Cardiac septum (tissue), 1 donor: ENCODE data around the gene USP54. TPM values are rescaled to one million over a fixed set of nuclear protein-coding genes. Genes with fewer than 3 reads are reported as not detected.
"Not testable (repeated sequence)": the region's sequence is repeated elsewhere in the genome, so short reads cannot be mapped to it uniquely, and the experiment has no call there.

Experiments
- DNase-seq: peaks from one replicate; pipeline ENCODE4 v3.0.0-alpha.2; 2020; ENCODE audit warnings: low spot score
- intact Hi-C: fragments of 100-400 bp; cut with DNase I; formaldehyde crosslinking; loops from one replicate; pipeline ENCODE4 v1.14.0; 2022
- long read RNA-seq: library from polyadenylated mRNA; unstranded; transcript quantifications from one replicate; pipeline ENCODE4 v2.0.0, GENCODE V29; 2021
- total RNA-seq: library from RNA; stranded (reverse); fragmentation: NEBNext Ultra II Directional; extraction: Animal tissue kit (Norgen Biotek cat#: 25700); gene quantifications from one replicate; pipeline ENCODE4 v1.2.1, GENCODE V29; 2021
- donor health status: DM: no; HTN: no; CAD: no.

Gene USP54
- 16.3 TPM for total RNA-seq
- long read RNA-seq, partial matches to known transcripts: 6 of 9 reads
- long read RNA-seq, other reads (novel, unspliced or antisense): 3 of 9 reads

GRCh38 chr10:73590881-73591799, at the start of gene USP54:
TSS of gene USP54 (minus strand) at chr10:73591342. CDS start at chr10:73575658, 15,684 bp downstream.
- no peak for DNase-seq
- intact Hi-C loops: no loop called here

- intact Hi-C loops: no loop called here
- no peak for DNase-seq
These were observed 48.1 kb upstream of the USP54 start for GRCh38 chr10:73639286-73639685.

DNA sequence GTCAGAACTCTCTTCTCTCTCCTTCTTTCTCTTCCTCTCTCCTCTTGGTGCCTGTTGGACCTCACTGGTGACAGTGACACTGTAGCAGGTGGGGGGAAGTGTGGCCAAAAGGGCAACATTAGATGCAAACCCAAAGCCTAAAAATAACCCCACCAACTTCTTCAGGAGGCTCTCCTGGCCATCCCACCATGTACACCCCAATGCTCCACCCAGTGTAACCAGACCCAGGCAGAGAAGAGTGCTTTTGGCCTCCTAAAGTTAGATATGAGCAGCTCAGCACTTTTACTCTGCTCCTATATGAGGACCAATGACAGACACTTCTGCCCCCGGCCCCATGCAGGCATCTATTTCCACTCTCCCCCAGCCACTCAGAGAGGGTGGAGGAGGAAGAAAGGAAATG, 44.6 kb upstream of the USP54 start:
- DNase-seq: no peak
- intact Hi-C loops: no loop called here

GRCh38 chr10:73634421-73634820, 43.3 kb upstream of the USP54 start:
- no peak for DNase-seq
- intact Hi-C loops: no loop called here

GRCh38 chr10:73629165-73629564, 38.0 kb upstream of the USP54 start:
- no peak for DNase-seq

GRCh38 chr10:73628405-73628804, 37.3 kb upstream of the USP54 start:
- no peak for DNase-seq
- intact Hi-C loops: loop anchor here (5.0 kb wide), 1 partner anchor 51 kb away; no protein-coding TSS in a partner anchor

More at GRCh38 chr10:73629165-73629564, 38.0 kb upstream of the USP54 start:
- intact Hi-C loops: loop anchor here (5.0 kb wide), 1 partner anchor 52 kb away; no protein-coding TSS in a partner anchor

- no peak for DNase-seq
- intact Hi-C loops: loop anchor here (5.0 kb wide), 1 partner anchor 50 kb away; no protein-coding TSS in a partner anchor
These were observed 36.2 kb upstream of the USP54 start for GRCh38 chr10:73627300-73627699.

DNA sequence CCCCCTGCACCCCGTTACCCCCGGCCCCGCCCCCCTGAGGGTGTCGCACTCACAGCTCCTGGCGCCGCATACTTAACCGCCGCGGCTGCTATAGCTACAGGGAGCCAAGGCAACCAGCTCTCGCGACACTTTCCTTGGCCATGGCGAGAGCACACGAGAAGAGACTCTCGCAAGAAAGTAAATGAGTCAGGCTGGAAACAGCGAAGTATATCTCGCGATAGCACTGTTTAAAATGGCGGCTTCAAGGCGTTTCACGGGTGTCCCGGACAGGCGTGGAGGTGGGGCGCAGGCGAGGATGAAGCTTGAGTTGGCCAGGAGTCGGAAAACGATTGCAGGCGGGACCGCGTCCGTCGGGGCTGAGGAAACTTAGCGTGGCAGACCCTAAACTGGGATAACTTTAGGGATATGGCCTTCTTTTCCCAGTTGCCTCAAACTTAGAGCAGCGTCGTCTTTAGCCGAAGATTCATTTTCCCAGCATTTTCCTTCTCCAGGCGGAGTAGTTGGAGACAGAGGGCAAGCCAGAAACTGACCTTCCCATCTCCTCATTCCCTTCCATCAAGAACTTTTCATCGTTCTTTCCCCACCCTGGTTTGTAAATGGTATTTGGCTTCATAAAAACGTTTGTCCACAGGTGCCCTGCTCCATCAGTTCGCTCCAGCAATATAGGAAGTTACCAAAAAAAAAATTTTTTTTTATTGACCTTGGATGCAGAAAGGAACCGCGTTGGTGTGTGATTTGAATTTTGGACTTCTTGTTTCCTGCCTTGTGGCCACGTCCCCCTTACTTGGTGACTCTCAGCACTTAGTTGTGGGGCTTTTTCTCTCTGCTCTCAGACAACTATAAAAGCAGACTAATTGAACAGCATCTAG, 35.0 kb upstream of the USP54 start:
- intact Hi-C loops: loop anchor here (5.0 kb wide), 1 partner anchor 49 kb away; no protein-coding TSS in a partner anchor
- DNase-seq: peak; percentile 94

GRCh38 chr10:73625004-73625883, 34.1 kb upstream of the USP54 start:
- intact Hi-C loops: loop anchor here (5.0 kb wide), 1 partner anchor 48 kb away; no protein-coding TSS in a partner anchor
- no peak for DNase-seq

DNA sequence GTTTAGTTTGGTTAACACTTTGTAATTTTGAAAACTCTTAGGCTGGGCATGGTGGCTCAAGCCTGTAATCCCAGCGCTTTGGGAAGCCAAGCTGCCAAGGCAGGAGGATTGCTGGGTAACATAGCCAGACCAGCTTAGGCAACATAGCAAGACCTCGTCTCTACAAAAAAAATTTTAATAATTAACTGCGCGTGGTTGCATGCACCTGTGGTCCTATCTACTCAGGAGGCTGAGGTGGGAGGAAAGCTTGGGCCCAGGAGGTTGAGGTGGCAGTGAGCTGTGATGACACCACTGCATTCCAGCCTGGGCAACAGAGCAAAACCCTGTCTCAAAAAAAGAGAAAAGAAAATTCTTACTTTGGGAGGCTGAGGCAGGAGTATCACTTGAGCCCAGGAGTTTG, 31.9 kb upstream of the USP54 start:
- intact Hi-C loops: no loop called here
- no peak for DNase-seq

DNA sequence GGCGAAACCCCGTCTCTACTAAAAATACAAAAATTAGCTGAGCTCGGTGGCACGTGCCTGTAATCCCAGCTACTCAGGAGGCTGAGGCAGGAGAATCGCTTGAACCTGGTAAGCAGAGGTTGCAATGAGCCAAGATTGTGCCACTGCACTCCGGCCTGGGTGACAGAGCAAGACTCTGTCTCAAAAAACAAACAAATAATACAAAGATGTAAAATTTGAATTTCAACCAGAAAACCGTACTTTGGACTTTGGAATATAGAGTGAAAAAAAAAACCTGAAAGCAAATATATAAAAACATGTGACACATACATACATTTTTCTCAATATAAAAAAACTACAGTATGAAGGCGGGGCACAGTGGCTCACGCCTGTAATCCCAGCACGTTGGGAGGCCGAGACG, 29.8 kb upstream of the USP54 start:
- DNase-seq, intact Hi-C loops: not testable (repeated sequence)

DNA sequence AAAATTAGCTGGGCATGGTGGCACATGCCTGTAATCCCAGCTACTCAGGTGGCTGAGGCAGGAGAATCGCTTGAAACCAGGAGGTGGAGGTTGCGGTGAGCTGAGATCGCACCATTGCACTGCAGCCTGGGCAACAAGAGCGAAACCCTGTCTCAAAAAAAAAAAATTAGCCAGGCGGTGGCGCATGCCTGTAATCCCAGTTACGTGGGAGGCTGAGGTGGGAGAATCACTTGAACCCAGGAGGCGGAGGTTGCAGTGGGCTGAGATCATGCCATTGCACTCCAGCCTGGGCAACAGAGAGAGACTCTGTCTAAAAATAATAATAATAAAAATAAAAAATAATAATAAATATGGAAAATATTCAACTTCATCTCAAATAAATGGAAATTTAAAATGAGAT, 26.0 kb upstream of the USP54 start:
- DNase-seq, intact Hi-C loops: not testable (repeated sequence)

GRCh38 chr10:73614720-73615119, 23.6 kb upstream of the USP54 start:
- intact Hi-C loops: no loop called here
- DNase-seq: no peak

- DNase-seq: no peak
- intact Hi-C loops: no loop called here
These were observed 18.0 kb upstream of the USP54 start for GRCh38 chr10:73609116-73609515.

DNA sequence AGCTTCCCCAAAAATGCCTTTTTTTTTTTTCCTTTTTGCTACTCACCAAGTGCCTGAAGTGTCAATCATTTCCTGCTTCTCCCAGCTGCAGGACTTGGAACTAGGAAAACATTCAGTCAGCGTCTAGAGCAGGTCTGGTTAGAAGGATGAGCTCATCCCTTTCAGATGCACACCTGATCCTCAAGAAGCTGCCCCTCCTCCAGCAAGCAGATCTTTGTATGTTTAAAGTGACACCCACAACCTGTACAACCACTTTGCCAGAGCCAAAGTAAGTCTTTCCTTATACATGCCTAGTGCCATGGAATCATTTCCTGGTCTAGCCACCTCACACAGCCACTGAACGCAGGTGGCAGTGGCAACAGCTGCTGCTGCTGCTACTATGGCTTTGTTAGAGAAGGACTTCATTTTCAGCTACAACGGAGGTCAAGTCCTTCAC, 10.4 kb upstream of the USP54 start:
- intact Hi-C loops: no loop called here
- no peak for DNase-seq

GRCh38 chr10:73597346-73597745, 6.2 kb upstream of the USP54 start:
- intact Hi-C loops: no loop called here
- DNase-seq: no peak

DNA sequence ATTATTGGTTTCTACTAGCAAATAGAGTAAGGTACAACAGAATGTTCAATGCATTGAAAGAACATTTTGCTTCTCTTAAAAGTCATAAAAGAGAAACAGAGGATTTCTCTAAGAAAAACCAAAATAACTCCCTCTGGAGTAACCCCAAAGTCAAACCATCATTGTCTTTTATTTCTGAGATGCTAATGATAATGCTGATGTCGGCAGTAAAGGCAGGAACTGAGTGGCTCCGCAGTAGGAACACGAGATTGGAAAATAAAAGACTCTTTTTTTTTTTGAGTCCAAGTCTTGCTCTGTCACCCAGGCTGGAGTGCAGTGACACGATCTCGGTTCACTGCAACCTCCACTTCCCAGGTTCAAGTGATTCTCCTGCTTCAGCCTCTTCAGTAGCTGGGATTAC, 2.7 kb upstream of the USP54 start:
- intact Hi-C loops: no loop called here
- no peak for DNase-seq

- no peak for DNase-seq
- intact Hi-C loops: no loop called here
These were observed 2.0 kb upstream of the USP54 start for GRCh38 chr10:73593110-73593509.
